BJ (cell line): ENCODE results near the gene CALML3. TPM values are rescaled to one million over a fixed set of nuclear protein-coding genes. Genes with fewer than 3 reads are reported as not detected.

Source experiments
- CTCF ChIA-PET: fragments of 350-600 bp; formaldehyde crosslinking; extraction: SDS; loops from one replicate; lab custom pipeline; 2021; ENCODE audit warnings: antibody characterized with exemption, inconsistent platforms; lab: Yijun Ruan, JAX
- POLR2A ChIA-PET: fragments of 300-600 bp; sonication (Branson Sonifier 250); formaldehyde crosslinking; extraction: SDS; loops from one replicate; lab custom pipeline; 2021; ENCODE audit warnings: antibody characterized with exemption; lab: Charles Lee
- DNase-seq: peaks from one replicate; pipeline ENCODE4 v3.0.0-alpha.2; 2011; ENCODE audit warnings: low read depth
- H3K27me3 ChIP-seq: 2 replicates; pipeline ENCODE4 v1.6.0; 2011; ENCODE audit warnings: low read length; ENCODE audit not compliant: control insufficient read depth, insufficient read depth
- H3K36me3 ChIP-seq: 2 replicates; pipeline ENCODE4 v1.5.1; 2011; ENCODE audit warnings: low read length; ENCODE audit not compliant: control insufficient read depth, insufficient read depth
- H3K4me3 ChIP-seq: 2 replicates; pipeline ENCODE4 v1.5.1; 2011; ENCODE audit warnings: low read depth, mild to moderate bottlenecking, control low read depth, low read length
- CTCF ChIP-seq: IDR thresholded peaks from 2 replicates; pipeline ENCODE4 v1.5.1; 2011; ENCODE audit warnings: low read depth, mild to moderate bottlenecking, control low read depth, inconsistent platforms, low read length, moderate library complexity; ENCODE audit not compliant: insufficient read depth
- polyA plus RNA-seq: library from polyadenylated mRNA; depleted of rRNA; stranded (reverse); fragments of >200 nt; gene quantifications from 2 replicates; pipeline ENCODE4 v1.2.3, GENCODE V29; 2011

CALML3 gene
- polyA plus RNA-seq, 1 experiment: not detected

GRCh38 chr10:5543623-5544022 lies 18.9 kb downstream of the CALML3 start:
- DNase-seq: no peak
- POLR2A ChIA-PET: no interaction called here
- Histone ChIP-seq H3K36me3 (no peaks in the 10 kb centered on the region), H3K4me3 (no peak overlapping the region), H3K27me3 (no peaks in the 10 kb centered on the region)
- TF ChIP-seq CTCF: no peak
- CTCF ChIA-PET: interaction anchor here (1.1 kb wide), 1 partner anchor 9 kb away, joined by 4 read pairs; no protein-coding TSS in a partner anchor

- POLR2A ChIA-PET: no interaction called here
- CTCF ChIA-PET: no interaction called here
- TF ChIP-seq CTCF: no peak
Measured at GRCh38 chr10:5544216-5544805, 19.6 kb downstream of the CALML3 start.

GRCh38 chr10:5545011-5545410 lies 20.2 kb downstream of the CALML3 start:
- POLR2A ChIA-PET: no interaction called here
- CTCF ChIA-PET: no interaction called here
- TF ChIP-seq CTCF: no peak
- no peak for DNase-seq
- Histone ChIP-seq H3K4me3 (no peak overlapping the region), H3K27me3 (no peaks in the 10 kb centered on the region), H3K36me3 (no peaks in the 10 kb centered on the region)

More at GRCh38 chr10:5544216-5544805, 19.6 kb downstream of the CALML3 start:
- no peaks in the 10 kb centered on the region for H3K27me3 ChIP-seq
- no peak for DNase-seq
- no peaks in the 10 kb centered on the region for H3K36me3 ChIP-seq
- H3K4me3 ChIP-seq: no peak overlapping the region

GRCh38 chr10:5545426-5545777 lies 20.6 kb downstream of the CALML3 start:
- H3K27me3 ChIP-seq: no peaks in the 10 kb centered on the region
- H3K4me3 ChIP-seq: no peak overlapping the region
- no peaks in the 10 kb centered on the region for H3K36me3 ChIP-seq
- TF ChIP-seq CTCF: no peak
- ChIA-PET POLR2A (no interaction called here), CTCF (no interaction called here)
- no peak for DNase-seq

- Histone ChIP-seq H3K4me3 (no peak overlapping the region), H3K27me3 (no peaks in the 10 kb centered on the region), H3K36me3 (no peaks in the 10 kb centered on the region)
- TF ChIP-seq CTCF: no peak
- CTCF ChIA-PET: interaction anchor here (2.4 kb wide), 1 partner anchor 77 kb away, joined by 11 read pairs; no protein-coding TSS in a partner anchor
- no peak for DNase-seq
- POLR2A ChIA-PET: no interaction called here
Measured at GRCh38 chr10:5545778-5546710, 21.3 kb downstream of the CALML3 start.
